H54 (cell line): Measurements from ENCODE around the gene BID.
"Not testable (repeated sequence)": the region's sequence is repeated elsewhere in the genome, so short reads cannot be mapped to it uniquely, and the experiment has no call there.

ENCODE experiments used
- DNase-seq: peaks from one replicate; pipeline ENCODE4 v3.0.0; 2011; ENCODE audit warnings: low spot score, mixed read lengths; ENCODE audit not compliant: insufficient read length
- FAIRE-seq: peaks from 3 replicates; lab custom pipeline; 2011; peaks lifted over from hg19 to GRCh38; lab: Jason Lieb, UNC
- POLR2A ChIP-seq: IDR thresholded peaks from 2 replicates; pipeline ENCODE4 v1.6.1; 2011; ENCODE audit warnings: low read depth, mild to moderate bottlenecking, low read length

BID gene

DNA sequence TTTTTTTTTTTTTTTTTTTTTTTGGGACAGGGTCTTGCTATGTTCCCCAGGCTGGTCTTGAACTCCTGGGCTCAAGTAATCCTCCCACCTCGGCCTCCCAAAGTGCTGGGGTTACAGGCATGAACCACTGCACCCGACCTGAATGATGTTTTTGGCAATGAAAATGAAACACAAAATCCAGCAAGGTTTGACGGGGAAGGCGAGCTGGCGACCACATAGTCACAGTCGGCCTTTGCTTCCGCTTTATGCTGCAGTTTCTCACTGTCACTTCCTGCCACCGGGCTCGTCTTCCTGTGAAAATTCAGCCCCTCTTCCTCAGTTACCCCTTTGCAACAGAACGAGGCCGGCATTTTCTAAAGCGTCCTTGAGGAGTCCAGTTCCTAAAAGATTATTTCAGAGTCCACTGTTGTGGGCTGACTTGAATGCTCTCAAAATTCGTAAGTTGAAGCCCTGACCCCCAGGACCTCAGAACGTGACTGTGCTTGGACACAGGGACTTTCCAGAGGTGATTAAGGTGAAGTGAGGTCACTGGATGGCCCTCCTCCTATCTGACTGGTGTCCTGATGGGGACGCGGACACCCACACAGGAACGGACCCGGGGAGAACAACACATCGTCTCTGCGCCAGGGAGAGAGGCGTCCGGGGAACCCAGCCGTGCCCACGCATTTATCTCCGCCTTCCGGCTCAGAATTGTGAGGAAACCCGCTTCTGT is 2.9 kb upstream of the BID start:
- DNase-seq (no peak), FAIRE-seq (no peak)
- TF ChIP-seq POLR2A: no peak

DNA sequence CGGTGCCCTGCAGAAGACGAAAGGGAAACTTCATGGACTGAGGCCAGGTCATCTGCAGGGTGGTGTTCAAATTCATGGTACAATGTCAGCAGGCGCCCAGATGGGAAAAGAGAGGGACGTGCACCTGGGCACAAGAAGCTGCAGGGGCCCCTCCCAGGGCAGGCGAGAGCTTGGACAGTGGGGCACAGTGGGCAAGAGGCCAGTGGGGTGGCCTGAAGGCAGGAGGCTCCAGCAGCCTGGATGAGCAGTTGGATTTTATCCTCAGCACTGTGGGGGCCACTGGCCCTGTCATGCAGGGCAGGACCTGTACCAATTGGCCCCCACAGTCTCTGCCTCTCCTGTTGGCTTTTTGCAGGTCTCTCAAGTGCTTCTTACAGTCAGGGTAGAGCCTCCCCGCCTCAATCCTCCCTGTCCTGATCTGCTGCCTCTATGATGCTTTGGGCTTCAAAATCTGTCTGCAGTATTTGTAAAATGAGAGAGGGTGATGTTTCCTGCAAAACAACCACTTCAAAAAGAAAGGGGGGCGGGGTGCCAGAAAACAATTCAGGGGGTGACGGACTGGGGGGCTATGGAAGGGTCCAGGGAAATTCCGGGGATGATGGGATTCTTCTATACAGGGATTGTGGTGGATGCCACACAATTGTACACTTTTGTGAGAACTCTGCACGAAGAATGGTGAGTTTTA is 1.7 kb upstream of the BID start:
- DNase-seq: no peak
- FAIRE-seq: no peak
- TF ChIP-seq POLR2A: no peak

DNA sequence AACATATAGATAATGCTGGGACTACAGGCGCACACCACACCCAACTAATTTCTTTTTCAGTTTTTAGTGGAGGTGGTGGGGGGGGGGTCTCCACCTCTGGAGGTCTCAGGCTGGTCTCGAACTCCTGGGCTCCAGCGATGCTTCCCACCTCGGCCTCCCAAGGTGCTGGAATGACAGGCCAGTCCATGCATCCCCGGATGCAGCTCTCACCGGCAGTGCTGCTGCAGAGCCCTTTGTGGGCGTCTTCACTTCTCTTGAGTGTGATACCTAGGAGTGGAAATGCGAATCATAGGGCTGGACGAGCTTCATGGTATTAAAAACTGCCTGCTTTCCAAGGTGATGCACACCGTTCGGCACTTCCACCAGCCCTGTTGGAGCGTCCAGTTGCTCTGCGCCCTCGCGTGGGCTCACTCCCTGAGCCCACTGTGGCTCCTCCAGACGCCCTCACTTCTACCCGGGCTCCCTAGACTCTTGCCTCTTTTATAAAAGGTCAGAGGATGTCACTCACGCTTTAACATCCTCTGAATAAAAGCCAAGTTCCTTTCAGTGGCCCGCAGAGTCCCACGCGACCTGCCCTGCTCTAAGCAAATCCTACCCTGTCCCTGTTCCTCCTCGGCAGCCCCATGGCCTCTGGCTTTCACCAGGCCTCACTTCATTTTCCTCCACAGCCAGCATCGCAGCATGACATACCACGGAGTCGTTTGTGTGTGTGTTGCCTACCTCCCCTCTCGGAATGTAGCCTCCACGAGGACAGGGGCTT is 837 bp upstream of the BID start:
- DNase-seq: no peak
- TF ChIP-seq POLR2A: no peak
- FAIRE-seq: no peak

DNA sequence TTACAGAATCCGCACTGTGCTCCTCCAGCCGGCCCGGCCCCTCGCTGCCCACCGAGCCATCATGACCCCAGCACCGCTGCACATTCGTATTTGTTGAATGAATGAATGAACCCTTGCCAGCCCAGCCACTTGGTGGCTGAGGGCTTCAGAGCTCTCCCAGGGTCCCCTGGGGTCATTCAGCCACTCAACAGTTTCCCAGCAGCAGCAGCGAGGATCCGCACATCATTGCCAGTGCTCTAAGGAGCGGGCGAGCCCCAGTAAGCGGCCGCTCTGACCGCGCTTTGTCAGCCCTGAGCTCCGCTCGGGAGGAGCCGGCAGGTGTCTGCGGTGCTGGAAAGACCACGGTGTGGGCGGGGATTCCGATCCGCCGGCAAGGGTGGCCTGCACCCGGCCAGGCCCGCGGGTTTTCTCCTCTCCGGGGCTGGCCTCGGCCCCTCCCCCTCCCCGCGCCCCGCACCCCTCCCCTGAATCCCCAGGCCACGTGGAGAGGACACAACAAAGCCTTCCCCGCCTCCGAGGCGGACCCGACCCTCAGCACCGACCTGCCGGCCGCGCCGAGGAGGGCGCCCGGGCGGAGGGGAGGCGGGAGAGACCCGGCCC is 563 bp downstream of the BID start:
- FAIRE-seq (no peak), DNase-seq (peak; percentile 64)
- no peak for TF ChIP-seq POLR2A

DNA sequence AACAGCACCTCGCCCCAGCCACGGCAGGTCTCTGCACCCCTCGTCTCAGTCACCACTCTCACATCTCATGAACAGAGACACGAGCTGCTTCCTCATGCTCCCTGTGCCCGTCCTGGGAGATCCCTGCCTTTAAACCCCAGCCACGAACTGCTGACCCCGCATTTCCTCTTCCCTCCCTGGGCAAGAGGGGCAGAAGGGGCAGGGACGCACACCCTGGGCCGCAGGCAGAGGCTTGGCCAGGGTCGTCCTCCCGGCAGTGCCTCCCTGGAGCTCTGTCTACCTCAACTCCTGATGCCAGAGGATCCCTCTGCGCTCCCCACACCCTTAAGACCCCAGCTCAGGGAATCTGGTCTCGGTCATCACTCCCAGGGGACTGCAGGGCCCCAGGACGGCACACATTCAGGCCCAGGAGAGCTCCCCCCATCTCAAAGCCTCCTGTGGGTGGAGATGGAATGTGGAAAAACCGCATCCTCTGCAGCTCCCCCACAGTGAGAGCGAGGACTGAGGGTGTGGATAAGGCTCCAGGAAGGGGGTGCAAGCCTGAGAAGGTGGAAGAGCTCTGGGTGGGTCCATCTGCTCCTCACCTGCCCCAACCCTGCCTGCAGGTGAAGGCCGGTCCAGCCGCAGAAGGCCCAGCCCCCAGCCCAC is 1.2 kb downstream of the BID start:
- FAIRE-seq (no peak), DNase-seq (peak; percentile 74)
- TF ChIP-seq POLR2A: no peak

DNA sequence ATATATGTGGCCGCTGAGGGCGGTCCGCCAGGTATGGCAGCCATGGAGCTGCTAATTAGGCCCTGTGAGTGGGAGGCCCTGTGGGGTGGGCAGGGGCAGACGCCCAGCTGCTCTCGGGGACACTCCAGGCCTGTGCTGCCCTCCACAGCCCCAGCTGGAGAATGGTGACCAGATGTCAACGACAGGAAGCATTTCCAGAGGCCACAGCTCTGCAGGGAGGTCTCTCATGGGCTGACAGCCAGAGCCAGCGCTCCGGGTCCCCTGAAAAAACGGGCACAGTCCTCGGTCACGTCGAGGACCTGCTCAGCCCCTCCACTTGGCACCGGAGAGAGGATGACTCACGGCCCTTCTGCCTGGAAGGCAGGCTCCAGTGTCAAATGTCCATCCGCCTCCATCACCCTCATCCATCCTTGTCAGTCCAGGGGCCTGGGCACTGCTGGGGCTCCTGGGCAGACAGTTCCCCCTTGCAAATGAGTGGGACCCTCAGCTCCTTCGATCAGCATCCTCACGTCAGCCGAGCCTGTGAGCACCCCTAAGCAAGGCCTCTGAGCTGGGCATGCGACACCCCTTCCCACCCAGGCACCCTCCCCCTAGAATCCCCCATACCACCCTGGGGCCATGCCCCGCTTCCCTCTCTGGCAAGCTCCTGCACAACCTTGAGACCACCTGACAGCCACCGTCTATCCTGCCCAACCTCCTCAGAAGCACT is 1.9 kb downstream of the BID start:
- TF ChIP-seq POLR2A: no peak
- no peak for FAIRE-seq
- DNase-seq: peak; percentile 37

DNA sequence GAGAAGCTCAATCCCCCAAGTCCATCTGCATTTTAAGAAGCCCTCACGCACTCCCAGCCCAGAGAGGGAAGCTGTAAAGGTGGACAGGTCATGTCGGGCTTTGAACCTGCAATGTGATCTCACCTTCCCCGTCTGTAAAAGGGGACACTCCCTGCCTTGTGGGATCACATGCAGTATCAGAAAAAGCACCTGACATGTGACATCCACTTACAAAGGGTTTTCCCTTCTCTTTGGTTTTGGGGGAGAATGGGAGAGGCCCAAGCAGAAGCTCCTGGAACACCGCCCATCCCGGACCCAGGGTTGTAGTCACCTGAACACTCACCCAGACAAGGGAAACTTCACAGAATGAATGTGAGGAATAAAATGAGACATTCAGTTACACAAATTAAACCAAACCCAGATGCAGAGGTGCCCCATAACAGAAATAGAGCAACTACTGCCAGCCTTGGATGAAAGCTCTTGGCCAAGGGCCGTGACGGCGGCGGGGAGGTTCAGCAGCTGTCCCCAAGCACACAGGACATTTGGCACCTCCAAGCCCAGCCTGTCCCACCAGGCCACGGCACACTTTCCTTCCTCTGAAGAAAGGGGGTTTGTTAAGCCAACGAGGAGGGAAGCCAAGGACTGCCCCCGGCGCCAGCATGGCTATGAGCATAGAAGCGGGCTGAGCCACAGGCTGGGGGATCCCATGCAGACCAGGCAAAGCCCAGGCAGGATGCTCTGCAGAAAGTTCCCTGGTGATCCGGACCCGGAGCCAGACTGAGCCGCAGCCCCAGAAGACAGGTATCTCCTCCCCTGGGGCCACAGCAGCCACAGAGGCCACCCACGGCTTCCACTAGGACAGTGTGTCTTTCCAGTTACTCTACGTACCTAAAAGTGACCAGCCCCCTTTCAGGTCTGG is 3.8 kb downstream of the BID start:
- no peak for TF ChIP-seq POLR2A
- DNase-seq: no peak
- FAIRE-seq: no peak

DNA sequence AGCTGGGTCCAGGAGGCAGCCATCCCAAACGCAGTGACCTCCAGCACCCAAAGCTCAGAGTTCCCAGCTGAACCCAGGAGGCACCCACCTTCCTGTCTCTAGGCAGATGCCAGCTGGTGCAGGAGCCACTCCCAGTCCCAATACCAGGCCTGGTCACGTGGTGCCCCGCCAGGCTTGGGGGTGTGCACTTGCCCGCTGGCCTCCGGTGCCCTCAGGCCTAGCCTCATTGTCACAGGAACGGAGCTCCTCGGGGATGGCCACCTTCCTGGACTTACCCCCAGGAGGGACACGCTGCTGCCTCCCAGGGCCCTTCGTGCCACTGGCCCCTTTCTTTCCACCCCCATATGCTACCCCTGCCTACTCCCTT is 4.6 kb downstream of the BID start:
- DNase-seq (no peak), FAIRE-seq (no peak)
- TF ChIP-seq POLR2A: no peak

DNA sequence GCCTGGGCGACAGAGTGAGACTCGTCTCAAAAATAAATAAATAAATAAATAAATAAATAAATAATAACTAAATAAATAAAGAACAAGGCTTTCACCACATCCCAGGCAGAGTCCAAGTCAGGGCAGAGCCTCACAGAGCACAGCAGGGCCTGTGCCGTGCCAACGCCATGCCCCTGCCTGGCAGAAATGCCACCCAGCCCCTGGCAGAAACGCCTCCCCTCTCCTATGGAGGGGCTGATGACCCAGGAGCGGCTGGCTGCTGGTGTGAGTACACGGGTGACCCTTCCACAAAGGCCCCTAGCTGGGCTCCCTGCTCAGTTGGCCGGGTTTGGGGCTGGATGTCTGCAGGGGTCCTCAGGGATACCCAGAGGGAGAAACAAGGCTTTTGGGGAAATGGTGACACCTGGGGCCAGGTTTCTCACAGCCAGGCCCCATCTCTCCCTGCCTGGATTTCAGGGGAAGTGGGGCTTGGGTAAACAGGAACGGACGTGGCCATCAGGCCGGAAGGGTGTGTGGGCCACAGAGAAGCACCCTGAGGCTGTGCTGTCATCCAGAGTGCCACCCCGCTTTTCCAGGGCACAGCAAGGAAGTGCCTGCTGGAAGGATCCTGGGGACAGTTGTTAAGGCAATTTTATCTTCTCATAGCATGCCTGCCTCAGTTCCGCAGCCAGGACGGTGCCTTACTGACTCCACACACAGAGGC is 5.1 kb downstream of the BID start:
- DNase-seq: no peak
- no peak for TF ChIP-seq POLR2A
- FAIRE-seq: no peak

DNA sequence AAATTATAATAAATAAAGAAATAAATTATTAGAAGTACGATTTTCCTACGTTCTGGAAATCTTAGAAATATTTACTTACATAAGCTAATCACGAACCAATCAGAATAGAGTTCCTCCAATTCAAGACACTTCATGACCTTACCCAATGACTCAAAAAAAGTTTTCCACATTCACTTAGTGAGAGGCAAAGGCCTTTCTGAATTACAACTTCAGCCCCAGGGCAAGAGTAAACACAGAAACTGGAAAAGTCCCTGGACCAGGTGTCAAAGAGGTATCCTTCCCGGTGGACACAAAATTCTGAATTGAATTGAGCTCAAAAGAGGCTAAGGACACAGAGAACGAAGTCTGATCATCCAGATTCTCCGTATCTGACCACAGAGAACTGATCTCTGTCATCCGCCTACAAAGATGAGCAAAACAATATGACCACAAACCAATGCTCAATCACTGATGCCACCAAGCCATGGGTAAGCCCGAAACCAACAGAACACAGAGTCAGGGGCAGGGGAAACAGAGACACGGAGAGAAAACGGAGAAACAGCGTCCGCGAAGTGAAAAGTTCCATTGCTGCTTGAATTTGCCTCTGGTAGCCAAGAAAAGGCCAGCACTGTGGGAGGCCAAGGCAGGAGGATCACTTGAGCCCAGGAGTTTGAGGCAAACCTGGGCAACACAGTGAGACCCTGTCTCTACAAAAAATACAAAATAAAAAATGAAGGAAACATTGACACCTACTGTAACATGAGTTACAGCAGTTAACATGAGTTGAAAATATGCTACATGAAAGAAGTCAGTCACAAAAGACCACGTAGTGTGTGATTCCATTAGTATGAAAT is 6.8 kb downstream of the BID start:
- no peak for TF ChIP-seq POLR2A
- DNase-seq (no peak), FAIRE-seq (no peak)

DNA sequence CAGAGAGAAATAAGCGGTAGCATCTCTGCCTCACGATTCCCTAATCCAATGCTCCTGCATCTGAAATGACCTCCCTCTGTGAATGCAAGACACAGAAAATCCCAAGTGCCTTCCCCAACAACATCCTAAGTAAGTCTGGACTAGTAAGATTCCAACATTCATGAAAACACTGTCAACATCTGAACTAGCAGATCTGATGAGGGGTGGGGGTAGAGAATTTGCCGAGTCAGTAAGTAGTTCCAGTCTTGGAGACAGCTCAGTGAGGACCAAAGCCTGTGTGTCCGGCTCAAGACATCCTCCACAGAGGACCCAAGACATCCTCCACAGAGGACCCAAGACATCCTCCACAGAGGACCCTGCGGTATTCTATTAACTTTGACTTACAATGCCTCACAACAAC is 9.4 kb downstream of the BID start:
- not testable (repeated sequence) for FAIRE-seq, DNase-seq
